ENCODE results near the gene DOCK1.

The DOCK1 gene

DNA sequence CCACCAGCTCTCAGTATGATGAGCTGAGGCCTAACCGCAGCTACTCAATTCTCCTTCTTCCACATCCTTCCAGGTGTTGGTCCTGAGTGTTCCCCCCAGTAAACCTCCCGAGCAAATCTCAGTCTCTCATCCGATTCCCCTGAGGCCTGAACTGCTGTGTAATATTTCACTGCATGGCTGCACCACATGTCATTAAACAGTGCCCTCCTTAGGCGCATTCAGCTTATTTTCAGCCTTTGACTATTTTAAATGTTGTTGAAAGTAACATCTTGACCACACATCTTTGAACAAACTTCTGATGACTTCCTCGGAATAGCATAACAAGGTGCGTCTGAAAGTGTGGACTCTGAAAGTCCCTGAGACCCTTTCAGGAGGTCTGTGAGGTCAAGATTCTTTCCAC is 581.1 kb downstream of the DOCK1 start:
- DNase-seq: no peak

DNA sequence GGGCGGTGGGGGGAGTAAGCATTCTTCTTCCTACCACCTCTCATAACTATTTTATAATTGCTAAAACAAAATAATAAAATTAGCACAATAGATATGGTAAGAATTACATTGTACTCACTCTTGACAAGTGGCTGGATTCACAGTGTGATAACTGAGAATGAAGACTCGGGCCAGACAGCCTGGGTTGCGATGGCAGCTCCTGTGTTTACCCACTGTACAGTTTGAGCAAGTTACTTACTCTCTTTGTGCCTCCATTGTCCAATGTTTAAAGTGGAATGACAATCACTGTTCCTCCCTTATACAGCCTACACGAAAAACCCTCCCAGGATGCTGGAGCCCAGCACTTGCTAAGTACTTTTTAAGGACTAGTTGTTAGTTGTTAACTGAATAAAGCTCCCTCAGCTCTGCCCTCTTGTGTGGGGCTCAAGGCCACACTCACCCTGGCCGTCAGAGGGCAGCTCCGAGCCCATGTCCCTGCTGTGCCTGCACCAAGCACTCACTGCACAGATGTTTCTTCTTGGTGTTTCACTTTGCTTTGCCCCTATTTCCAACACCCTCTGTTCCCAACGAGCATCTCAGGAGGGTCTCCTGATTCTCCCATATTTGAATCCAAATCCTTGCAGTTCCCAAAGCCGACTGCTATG is 587.5 kb downstream of the DOCK1 start:
- DNase-seq: no peak

DNA sequence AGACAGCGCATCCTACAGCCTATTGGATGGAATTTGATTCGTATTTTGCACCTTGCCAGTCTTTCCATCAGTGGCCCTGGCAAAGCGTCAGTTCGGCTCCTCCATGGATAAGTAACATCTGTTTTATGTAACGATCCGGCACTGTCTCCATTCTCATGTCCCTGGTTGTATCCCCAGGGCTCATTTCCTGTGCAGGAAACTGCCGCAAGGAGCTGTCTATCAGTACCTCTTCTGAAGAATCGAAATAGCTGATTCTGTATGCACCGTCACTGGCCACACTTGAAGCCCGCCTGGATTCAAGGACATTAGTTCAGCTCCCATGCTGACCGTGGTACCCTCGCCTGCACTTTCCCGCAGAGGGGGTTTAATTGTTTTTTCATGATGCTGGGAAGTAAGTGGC is 590.8 kb downstream of the DOCK1 start:
- peak; percentile 5 for DNase-seq

DNA sequence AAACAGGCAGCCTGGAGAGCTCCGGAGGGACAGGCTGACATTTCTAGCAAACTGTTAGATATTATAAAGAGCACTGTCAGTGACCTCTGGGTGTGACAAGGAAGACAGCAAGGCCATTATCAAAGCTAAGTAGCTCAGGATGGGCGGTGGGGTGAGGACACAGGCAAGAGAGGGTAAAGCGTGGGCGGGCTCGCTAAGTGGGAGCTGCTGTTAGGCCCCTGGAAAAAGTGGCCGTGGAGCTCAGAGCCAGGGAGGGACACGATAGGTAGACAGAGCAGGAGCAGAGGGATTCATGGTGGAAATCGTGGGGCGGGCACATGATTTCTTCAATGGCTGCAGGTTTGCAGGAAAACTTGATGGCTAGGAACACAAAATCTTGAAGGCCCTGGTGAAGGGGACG is 592.5 kb downstream of the DOCK1 start:
- no peak for DNase-seq

DNA sequence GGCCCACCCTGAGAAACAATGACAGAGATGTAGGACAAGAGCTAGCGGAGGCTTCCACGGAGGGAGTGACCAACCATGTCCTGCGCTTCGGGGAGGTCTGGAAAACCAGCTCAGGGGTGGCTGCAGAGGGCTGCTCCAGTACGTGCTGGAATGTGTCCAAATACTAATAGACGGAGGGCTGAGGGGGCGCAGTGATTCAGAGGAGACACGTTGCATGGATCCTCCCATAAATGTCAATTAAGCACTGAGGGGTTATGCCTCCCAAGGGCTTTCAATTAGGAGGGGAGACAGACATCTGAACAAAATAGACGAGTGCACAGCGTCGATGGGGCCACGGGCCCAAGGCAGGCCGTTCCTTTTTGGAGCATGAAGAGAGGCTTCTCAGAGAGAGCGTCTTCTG is 592.9 kb downstream of the DOCK1 start:
- DNase-seq: no peak

DNA sequence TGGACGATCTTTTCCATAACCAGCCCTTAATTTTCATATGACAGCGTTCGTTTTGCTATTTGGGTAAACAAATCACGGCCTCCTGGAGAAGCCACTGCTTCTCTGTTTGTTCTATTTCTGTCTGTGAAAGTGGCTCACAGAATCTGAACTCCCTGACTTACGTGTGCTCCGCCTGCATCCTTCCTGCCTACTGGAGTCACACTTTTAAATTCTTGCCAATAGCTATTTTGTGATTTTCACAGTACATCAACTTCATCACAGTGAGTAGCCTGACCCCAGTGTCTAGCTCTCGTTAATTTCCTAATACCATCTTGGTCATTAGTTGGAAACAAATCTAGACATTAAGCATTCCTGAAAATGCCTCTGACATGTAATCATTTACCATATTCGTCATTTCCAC is 594.9 kb downstream of the DOCK1 start:
- no peak for DNase-seq
